ENCODE results near the gene FLT3LG.
A peak's percentile ranks its signal among the peaks of the same experiment; 100 is the strongest.
"Not testable (repeated sequence)": the region's sequence is repeated elsewhere in the genome, so short reads cannot be mapped to it uniquely, and the experiment has no call there.

The FLT3LG gene

DNA sequence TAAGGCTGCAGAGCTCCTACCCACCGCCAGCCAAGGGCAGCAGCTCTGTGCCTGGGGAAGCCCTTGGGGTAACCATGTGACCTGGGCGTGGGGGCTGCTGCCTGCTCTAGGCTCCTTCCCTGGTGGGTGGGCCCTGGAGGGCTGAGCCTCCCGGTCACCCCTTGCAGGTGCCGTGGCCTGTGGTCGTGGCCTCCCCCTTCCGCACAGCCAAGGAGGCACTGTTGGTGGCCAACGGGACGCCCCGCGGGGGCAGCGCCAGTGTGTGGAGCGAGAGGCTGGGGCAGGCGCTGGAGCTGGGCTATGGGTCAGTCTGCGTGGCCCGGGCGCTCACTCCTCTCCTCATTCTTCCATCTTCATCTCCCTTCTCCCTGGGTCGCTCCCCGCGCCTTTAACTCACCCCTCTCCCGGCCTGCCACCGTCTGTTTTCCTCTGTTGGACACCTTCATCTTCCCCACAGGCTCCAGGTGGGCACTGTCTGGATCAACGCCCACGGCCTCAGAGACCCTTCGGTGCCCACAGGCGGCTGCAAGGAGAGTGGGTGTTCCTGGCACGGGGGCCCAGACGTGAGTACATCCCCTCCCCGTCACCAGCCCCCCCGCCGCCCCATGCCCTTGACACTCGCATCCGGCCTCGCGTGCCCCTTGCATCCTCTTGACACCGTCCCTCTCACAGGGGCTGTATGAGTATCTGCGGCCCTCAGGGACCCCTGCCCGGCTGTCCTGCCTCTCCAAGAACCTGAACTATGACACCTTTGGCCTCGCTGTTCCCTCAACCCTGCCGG lies 9.9 kb upstream of the FLT3LG start:
- DNase-seq = no peak

DNA sequence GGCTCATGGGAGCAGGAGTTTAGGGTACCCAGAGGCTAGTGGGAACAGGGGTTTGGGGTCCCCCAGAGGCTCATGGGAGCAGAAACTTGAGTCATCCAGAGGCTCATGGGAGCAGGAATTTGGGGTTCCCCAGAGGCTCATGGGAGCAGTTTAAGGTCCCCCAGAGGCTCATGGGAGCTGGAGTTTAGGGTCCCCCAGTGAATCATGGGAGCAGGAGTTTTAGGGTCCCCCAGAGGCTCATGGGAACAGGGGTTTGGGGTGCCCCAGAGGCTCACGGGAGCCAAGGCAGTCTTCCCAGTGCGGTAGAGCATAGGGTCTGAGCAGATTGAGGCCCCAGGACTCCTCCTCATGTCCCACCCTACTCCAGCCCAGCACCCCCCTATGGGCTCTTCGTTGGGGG lies 8.6 kb upstream of the FLT3LG start:
- no peak for DNase-seq

DNA sequence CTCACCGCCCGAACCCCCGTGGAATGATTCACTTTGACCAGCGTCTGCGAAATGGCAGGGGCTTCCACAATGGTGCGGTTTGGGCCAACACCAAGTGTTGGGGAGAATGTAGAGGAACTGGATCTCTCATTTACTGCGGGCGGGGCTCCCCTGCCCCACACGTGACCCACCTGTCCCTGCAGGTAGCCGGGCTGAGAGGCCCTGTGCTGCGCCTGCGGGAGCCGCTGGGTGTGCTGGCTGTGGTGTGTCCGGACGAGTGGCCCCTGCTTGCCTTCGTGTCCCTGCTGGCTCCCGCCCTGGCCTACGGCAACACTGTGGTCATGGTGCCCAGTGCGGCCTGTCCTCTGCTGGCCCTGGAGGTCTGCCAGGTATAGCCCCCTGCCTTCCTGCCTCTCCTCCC lies 5.8 kb upstream of the FLT3LG start:
- DNase-seq = no peak

- DNase-seq = peak in 1 of 2 donors; percentile 58
Measured at GRCh38 chr19:49468746-49469447, 5.1 kb upstream of the FLT3LG start.

GRCh38 chr19:49469828-49470614 lies 4.0 kb upstream of the FLT3LG start:
- DNase-seq = peak; percentile 59 to 64

DNA sequence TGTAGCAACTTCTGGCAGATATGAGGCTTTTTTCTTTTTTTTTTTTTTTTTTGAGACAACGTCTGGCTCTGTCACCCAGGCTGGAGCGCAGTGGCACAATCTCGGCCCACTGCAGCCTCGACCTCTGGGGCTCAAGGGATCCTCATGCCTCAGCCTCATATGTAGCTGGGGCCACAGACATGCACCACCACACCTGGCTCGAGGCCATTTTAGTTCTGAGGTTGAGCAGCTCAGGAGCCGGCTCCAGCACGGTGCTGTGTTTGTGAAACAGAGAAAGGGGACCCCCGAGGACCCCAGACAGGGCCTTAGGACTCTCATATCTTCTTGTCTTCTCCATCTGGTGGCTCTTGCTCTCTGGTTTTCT lies 3.4 kb upstream of the FLT3LG start:
- no peak for DNase-seq

GRCh38 chr19:49472936-49473335 lies 1.1 kb upstream of the FLT3LG start:
- DNase-seq = no peak

DNA sequence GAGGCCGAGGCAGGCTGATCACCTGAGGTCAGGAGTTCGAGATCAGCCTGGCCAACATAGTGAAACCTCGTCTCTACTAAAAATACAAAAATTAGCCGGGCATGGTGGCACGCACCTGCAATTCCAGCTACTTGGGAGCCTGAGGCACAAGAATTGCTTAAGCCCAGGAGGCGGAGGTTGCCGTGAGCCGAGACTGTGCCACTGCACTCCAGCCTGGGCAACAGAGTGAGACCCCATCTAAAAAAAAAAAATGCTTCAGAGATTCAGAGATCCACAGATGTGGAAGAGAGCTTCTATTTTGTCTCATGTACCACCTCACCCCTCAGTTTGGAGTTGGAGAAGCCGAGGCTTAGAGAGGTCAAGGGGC lies 531 bp upstream of the FLT3LG start:
- DNase-seq = not testable (repeated sequence)

DNA sequence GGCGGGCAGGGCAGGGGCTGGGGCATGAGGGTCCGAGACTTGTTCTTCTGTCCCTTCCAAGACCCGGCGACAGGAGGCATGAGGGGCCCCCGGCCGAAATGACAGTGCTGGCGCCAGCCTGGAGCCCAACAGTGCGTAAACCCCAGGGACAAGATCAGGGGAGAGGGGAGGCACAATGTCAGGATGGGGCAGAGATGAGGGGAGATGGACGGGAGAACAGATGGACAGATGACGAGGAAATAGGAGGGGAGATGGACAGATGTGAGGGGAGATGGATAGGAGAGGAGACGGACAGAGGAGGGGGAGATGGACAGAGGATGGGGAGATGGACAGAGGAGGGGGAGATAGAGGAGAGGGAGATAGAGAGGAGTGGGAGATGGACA lies 518 bp downstream of the FLT3LG start:
- no peak for DNase-seq

- no peak for DNase-seq
Measured at GRCh38 chr19:49475191-49475917, 1.3 kb downstream of the FLT3LG start.

DNA sequence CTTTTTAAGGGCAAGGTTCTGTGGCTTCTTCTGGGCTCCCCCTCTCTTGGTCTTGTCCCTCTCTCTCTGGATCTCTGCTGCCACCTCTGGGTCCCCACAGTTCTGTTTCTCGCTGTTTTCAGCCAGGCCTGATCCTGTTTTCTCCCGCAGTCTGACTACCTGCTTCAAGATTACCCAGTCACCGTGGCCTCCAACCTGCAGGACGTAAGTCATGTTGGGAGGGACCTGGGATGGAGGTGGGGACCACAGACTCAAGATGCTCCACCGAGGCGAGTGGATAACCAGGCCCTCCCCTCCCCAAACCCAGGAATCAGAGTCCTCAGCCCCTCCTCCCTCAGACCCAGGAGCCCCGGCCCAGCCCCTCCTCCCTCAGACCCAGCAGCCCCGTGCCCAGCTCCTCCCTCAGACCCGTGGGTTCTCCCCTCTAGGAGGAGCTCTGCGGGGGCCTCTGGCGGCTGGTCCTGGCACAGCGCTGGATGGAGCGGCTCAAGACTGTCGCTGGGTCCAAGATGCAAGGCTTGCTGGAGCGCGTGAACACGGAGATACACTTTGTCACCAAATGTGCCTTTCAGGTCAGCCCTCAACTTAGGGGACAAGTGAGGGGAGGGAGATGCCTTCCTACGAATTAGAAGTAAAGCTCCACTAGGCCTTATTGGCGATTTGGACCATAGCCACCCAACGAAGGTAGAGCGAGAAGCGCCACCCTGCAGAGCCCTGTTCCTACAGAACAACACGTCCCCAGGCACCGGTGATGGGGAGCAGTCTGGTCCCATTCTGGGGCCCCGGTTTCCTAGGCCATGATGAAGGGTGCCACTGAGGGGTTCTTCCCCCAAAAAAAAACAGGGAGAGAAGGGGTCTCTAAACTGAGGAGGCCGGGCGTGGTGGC lies 2.2 kb downstream of the FLT3LG start:
- peak; percentile 71 to 75 for DNase-seq

DNA sequence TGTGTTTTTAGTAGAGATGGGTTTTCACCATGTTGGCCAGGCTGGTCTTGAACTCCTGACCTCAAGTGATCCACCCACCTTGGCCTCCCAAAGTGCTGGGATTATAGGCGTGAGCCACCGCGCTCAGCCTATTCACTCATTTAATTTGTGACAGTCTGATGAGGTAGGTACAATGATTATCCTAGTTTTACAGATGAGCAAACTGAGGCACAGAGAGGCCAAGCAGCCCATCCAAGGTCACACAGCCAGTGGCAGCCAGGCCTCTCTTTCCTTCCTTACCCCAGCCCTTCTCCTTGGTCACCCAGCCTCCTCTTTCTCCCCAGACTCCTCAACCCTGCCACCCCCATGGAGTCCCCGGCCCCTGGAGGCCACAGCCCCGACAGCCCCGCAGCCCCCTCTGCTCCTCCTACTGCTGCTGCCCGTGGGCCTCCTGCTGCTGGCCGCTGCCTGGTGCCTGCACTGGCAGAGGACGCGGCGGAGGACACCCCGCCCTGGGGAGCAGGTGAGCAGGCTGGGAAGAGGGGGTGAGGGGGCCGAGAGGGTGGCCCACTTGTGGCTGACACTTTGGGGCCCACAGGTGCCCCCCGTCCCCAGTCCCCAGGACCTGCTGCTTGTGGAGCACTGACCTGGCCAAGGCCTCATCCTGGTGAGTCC lies 6.1 kb downstream of the FLT3LG start:
- no peak for DNase-seq

- no peak for DNase-seq
Measured at GRCh38 chr19:49481020-49481683, 7.1 kb downstream of the FLT3LG start.

- DNase-seq = no peak
Measured at GRCh38 chr19:49486232-49486631, 12.2 kb downstream of the FLT3LG start.

DNA sequence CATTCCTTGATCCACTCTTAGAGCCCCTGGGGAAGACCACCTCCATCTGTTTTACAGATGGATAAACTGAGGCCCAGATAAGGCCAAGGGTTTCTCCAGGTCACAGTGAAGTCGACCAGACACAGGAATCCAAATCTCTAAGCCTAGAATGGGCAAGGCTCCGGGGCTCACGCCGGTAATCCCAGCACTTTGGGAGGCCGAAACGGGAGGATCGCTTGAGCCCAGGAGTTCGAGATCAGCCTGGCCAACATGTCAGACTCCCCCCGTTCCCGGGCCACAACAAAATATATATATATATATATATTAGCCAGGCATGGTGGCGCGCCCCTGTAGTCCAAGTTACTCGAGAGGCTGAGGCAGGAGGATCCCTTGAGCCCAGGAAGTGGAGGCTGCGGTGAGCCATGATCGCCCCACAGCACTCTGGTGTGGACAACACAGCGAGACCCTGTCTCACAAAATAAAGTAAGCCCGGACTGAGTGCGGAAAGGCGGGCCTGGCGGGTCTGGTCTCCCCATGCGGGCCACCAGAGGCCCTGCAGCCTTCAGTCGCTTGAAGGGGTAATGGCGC lies 12.8 kb downstream of the FLT3LG start:
- DNase-seq = no peak

GRCh38 chr19:49487277-49488045 lies 13.4 kb downstream of the FLT3LG start, which contains the start of gene RPL13A:
Gene RPL13A, plus strand, starts transcription at chr19:49487608. Its CDS starts 22 bp downstream, at chr19:49487630.
- peak; percentile 100 for DNase-seq

DNA sequence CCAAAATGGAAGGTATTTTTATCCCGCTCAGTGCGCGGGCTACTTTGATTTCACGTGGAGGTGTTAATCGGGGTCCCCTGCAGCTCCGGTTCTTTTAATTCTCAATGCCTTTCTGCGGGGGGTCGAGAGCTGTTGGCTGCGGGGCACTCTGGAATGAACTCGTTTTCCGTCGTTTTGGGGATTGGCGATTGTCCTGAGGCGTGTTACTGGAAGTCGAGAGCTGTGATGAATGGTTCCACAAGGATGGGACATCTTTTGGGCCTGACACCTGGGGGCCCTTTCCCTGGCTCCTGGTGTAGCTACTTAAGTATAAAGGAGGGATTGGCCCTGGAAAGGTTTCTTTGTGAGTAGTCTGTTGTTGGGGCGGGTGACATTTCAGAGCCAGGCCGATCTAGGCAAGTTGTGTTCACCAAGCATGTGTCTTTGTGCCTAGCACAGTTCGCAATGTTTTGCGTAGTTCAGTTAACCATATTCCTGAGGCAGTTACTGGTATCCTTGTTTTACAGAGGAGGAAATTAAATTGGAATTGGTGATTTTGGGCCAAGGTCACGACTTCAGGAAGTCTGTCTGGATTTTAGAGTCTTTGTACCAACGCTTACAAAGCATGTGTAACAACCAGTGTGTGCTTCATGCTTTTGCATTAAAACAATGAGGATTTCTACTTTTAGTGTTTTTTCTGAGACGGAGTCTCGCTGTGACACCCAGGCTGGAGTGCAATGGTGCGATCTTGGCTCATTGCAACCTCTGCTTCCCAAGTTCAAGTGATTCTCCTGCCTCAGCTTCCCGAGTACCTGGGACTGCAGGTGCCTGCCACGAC lies 14.2 kb downstream of the FLT3LG start:
- DNase-seq = no peak

GRCh38 chr19:49488863-49489537 lies 15.0 kb downstream of the FLT3LG start:
- DNase-seq = no peak
